ENCODE results near the gene PAPLN.
"Not testable (repeated sequence)": the region's sequence is repeated elsewhere in the genome, so short reads cannot be mapped to it uniquely, and the experiment has no call there.

PAPLN gene
- 0.16 to 0.21 (median 0.19) reads per million in 3 experiments for total RNA-seq

DNA sequence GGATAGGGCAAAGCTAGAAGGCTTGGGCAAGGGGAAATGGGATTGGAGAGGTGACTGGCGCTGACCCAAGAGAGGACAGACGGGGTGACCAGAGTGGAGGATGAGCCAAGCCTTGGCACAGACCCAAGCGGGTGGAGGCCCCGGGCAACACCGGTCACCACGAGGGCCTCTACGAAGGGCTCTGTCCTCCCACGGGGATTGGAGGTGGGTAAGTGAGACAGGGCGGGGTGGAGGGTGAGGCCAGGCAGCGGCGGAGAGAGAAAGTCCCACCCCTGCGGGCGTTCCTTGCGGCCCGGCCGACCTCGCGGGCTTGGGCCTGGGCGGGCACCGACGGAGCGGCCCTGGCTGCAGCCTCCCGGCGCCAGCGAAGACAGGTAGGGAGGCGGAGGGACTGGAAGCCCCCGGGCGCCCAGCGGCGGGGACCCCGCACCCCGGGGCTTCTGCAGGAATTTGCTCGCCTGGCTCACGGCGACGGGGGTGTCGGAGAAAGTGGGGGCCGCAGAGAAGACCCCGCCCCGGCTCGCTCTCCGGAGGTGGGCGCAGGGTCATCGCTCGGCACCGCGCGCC is at the start of gene PAPLN:
PAPLN (plus strand) TSS at position 288 of the 567 bp plus-strand sequence. CDS start 2,273 bp downstream, outside the sequence.
- no peak for DNase-seq

DNA sequence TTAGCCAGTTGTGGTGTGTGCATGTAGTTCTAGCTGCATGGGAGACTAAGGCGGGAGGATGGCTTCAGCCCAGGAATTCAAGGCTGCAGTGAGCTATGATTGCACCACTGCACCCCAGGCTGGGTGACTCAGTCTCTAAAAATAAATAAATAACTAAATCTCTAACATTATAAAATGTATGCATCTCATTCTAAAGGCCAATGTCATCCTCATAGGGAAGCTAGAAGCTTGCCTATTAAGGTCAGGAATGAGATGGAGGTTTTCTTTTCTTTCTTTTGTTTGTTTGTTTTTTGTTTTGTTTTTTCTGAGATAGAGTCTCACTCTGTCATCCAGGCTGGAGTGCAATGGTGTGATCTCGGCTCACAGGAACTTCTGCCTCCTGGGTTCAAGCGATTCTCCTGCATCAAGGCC is 48.8 kb upstream of the PAPLN start:
- no peak for DNase-seq

GRCh38 chr14:73189651-73190050 is 47.7 kb upstream of the PAPLN start:
- no peak for DNase-seq

DNA sequence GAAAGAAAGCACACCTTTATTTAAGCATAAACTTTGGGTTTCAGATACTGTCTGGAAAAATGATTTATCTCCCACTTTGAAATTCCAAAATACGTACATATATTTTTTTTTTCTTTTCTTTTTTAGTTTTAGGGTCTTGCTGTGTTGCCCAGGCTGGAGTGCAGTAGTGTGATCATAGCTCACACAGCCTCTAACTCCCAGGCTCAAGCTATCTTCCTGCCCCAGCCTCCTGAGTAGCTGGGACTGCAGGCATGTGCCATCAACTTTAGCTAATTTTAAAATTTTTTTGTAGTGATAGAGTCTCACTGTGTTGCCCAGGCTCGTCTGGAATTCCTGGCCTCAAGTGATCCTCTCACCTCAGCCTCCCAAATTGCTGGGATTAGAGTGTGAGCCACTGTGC is 45.9 kb upstream of the PAPLN start:
- DNase-seq, result no peak

GRCh38 chr14:73194306-73194705 is 43.0 kb upstream of the PAPLN start:
- not testable (repeated sequence) for DNase-seq

- no peak for DNase-seq
Measured at GRCh38 chr14:73198253-73198652, 39.1 kb upstream of the PAPLN start.

DNA sequence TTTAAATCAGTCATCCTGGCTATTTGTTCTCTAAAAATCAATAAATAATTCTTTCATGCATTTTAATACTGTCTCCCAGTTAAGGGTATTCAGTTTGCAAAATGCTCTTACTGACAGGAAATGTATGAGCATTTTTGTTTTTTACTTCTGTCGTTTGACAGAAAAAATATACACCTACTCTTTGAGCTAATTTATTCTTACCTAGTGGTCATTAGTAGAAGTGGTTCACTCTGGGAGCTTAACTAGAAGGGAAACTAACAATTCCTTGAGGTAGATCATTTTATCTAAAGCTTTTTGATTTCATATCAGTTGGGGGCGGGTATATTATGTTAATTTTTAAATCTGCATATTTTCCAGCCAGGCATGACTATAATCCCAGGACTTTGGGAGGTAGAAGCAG is 33.8 kb upstream of the PAPLN start:
- no peak for DNase-seq

DNA sequence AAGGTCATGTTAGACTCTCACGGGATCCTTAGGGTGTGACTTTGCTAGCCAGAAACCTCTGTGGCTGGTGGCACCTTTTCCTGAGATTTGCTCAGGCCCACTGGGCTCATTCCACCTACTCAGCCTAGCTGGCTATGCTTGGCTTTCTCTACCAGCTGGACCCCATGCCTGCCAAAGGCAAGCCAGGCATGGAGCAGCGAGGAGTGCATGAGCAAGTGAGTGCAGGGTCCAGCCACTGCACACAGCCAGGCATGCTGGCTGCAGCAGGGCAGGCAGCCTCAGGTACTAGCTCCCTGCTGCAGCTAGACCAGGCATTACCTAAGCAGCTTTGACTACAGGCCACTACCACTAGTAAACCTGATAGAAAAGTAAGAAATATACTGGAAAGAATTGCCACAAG is 29.7 kb upstream of the PAPLN start:
- DNase-seq, result no peak

- DNase-seq, result no peak
Measured at GRCh38 chr14:73208390-73208789, 28.9 kb upstream of the PAPLN start.

- no peak for DNase-seq
Measured at GRCh38 chr14:73208846-73209245, 28.5 kb upstream of the PAPLN start.

- DNase-seq, result no peak
Measured at GRCh38 chr14:73209953-73210352, 27.4 kb upstream of the PAPLN start.

- DNase-seq, result no peak
Measured at GRCh38 chr14:73211251-73212040, 25.9 kb upstream of the PAPLN start.

GRCh38 chr14:73216030-73216429 is 21.3 kb upstream of the PAPLN start:
- no peak for DNase-seq

DNA sequence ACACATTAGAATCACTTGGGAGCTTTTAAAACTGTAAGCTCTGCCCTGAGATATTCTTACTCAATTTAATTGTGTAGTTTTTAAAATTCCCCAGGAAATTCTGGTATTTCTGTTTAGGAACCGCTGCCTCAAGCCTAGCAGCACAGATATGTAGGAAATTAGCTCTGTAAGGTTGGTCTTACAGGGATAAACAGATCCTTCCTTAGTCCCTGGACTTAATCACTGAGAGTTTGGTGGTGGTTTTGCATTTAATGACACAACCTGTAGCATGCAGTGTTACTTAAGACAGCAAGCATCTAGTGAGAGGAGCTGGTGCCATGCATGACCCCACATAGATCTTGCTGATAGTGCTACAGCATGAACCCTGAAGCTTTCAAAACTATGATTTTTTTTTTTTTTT is 19.9 kb upstream of the PAPLN start:
- DNase-seq, result no peak

GRCh38 chr14:73220061-73220460 is 17.2 kb upstream of the PAPLN start:
- no peak for DNase-seq

GRCh38 chr14:73220634-73221033 is 16.7 kb upstream of the PAPLN start:
- DNase-seq, result no peak

GRCh38 chr14:73221945-73222344 is 15.4 kb upstream of the PAPLN start:
- DNase-seq, result no peak

GRCh38 chr14:73223049-73223448 is 14.3 kb upstream of the PAPLN start:
- no peak for DNase-seq

- no peak for DNase-seq
Measured at GRCh38 chr14:73225496-73225895, 11.8 kb upstream of the PAPLN start.

- no peak for DNase-seq
Measured at GRCh38 chr14:73227812-73228781, 9.2 kb upstream of the PAPLN start.

DNA sequence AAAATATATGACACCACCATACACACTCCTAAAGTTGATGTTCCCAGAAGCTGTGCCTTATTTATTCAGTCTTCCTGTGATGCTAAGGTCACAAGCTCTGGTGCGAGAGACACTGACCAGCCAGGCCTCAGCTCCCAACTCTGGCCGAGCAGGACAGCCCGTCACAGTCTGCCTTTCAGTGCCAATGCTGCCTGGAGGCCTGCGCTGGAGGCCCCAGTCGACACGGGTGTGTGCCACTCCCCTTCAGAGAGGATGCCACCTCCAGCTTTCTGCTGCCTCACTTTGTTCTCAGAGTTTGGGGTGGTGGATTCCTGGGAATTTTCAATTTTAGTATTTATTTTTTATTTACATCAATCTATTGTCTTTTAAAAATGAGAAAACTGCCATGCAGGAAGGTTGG is 7.3 kb upstream of the PAPLN start:
- DNase-seq, result no peak

GRCh38 chr14:73231981-73232851 is 5.1 kb upstream of the PAPLN start:
- DNase-seq, result no peak
